Stimulated activated CD4-positive, alpha-beta T cell treated with anti-CD3 and anti-CD28 coated beads, Interleukin-4, amount 100 ng/mL, for 4 hours (primary cell): ENCODE results near the gene IVD.

Source experiments
- DNase-seq, 2 experiments: peaks; one replicate each; pipeline ENCODE4 v3.0.0-alpha.2; 2020

The IVD gene

GRCh38 chr15:40405501-40406381, at the start of gene IVD:
TSS of gene IVD (plus strand) at chr15:40405795. CDS start at chr15:40405828, 33 bp downstream.
- DNase-seq = peak; percentile 83 to 86

- no peak for DNase-seq
Observed at GRCh38 chr15:40355976-40356585, 49.5 kb upstream of the IVD start.

- no peak for DNase-seq
Observed at GRCh38 chr15:40357246-40357645, 48.3 kb upstream of the IVD start.

- peak; percentile 81 to 90 for DNase-seq
Observed at GRCh38 chr15:40357723-40358470, 47.7 kb upstream of the IVD start, which contains the start of gene DISP2. TSS of gene DISP2 (plus strand) at chr15:40358219. CDS start at chr15:40358322, 103 bp downstream.

- DNase-seq = peak in 1 of 2 experiments; percentile 30
Observed at GRCh38 chr15:40358471-40359353, 46.9 kb upstream of the IVD start.

- DNase-seq = no peak
Observed at GRCh38 chr15:40360015-40360414, 45.6 kb upstream of the IVD start.

GRCh38 chr15:40361640-40362039, 44.0 kb upstream of the IVD start:
- DNase-seq = no peak

GRCh38 chr15:40363611-40364010, 42.0 kb upstream of the IVD start:
- DNase-seq = no peak

- DNase-seq = no peak
Observed at GRCh38 chr15:40364251-40364650, 41.3 kb upstream of the IVD start.

GRCh38 chr15:40365016-40365415, 40.6 kb upstream of the IVD start:
- DNase-seq = no peak

GRCh38 chr15:40365624-40366456, 39.8 kb upstream of the IVD start:
- no peak for DNase-seq

- no peak for DNase-seq
Observed at GRCh38 chr15:40366457-40367370, 38.9 kb upstream of the IVD start.

GRCh38 chr15:40367371-40367685, 38.3 kb upstream of the IVD start:
- no peak for DNase-seq

- DNase-seq = peak; percentile 81 to 89
Observed at GRCh38 chr15:40367686-40368611, 37.6 kb upstream of the IVD start.

- no peak for DNase-seq
Observed at GRCh38 chr15:40368719-40369473, 36.7 kb upstream of the IVD start.

GRCh38 chr15:40369474-40369869, 36.1 kb upstream of the IVD start:
- DNase-seq = no peak

GRCh38 chr15:40369971-40370370, 35.6 kb upstream of the IVD start:
- DNase-seq = no peak

- DNase-seq = no peak
Observed at GRCh38 chr15:40372981-40373380, 32.6 kb upstream of the IVD start.

- no peak for DNase-seq
Observed at GRCh38 chr15:40377606-40378005, 28.0 kb upstream of the IVD start.
